IMR-90 (cell line): Measurements from ENCODE around the gene ARID3C. TPM values are rescaled to one million over a fixed set of nuclear protein-coding genes. Genes with fewer than 3 reads are reported as not detected.

Experiments
- ATAC-seq: fragments of 200-7000 bp; cut with Tn5 transposase; 2 replicates; pipeline ENCODE4 v1.9.1; 2020; ENCODE audit warnings: low read depth, mild to moderate bottlenecking, moderate library complexity
- BruUV-seq: library from RNA; stranded (reverse); fragments of 400-500 nt; replicated peaks from 2 replicates; lab custom pipeline; 2021; lab: Mats Ljungman, UMichigan
- CTCF ChIA-PET: fragments of 300-600 bp; formaldehyde crosslinking; extraction: SDS; loops from one replicate; lab custom pipeline; 2021; ENCODE audit warnings: antibody characterized with exemption; lab: Yijun Ruan, JAX
- POLR2A ChIA-PET: fragments of 300-600 bp; sonication (Branson Sonifier 250); formaldehyde crosslinking; loops from one replicate; lab custom pipeline; 2022; ENCODE audit warnings: antibody characterized with exemption; ENCODE audit not compliant: unreplicated experiment; lab: Charles Lee
- DNase-seq: peaks from one replicate; pipeline ENCODE4 v3.0.0; 2013
- H2AFZ ChIP-seq: replicated peaks from 2 replicates; pipeline ENCODE3; 2013; ENCODE audit warnings: low read length, mild to moderate bottlenecking; ENCODE audit not compliant: poor library complexity
- H2AK5ac ChIP-seq: 2 replicates; pipeline ENCODE4 v1.6.1; 2013; ENCODE audit warnings: low read depth, low read length, inconsistent platforms
- H2AK9ac ChIP-seq: replicated peaks from 2 replicates; pipeline ENCODE3; 2013; ENCODE audit warnings: mild to moderate bottlenecking, low read depth, low read length, moderate library complexity; ENCODE audit not compliant: poor library complexity
- H2BK120ac ChIP-seq: 2 replicates; pipeline ENCODE4 v1.6.1; 2013; ENCODE audit warnings: low read depth, low read length, inconsistent platforms
- H2BK15ac ChIP-seq: 3 replicates; pipeline ENCODE4 v1.6.1; 2013; ENCODE audit warnings: low read depth, low read length, inconsistent platforms
- H2BK20ac ChIP-seq: 2 replicates; pipeline ENCODE4 v1.6.1; 2013; ENCODE audit warnings: low read depth, mild to moderate bottlenecking, inconsistent platforms, low read length, moderate library complexity
- H2BK5ac ChIP-seq: 2 replicates; pipeline ENCODE4 v1.6.1; 2013; ENCODE audit warnings: mild to moderate bottlenecking, low read depth, low read length, inconsistent platforms; ENCODE audit not compliant: poor library complexity, severe bottlenecking
- H3K14ac ChIP-seq: replicated peaks from 2 replicates; pipeline ENCODE4 v1.6.1; 2013; ENCODE audit warnings: low read depth, low read length, inconsistent platforms
- H3K18ac ChIP-seq: 2 replicates; pipeline ENCODE4 v1.6.1; 2013; ENCODE audit warnings: low read depth, low read length, control low read depth
- H3K23ac ChIP-seq: 2 replicates; pipeline ENCODE4 v1.6.1; 2013; ENCODE audit warnings: low read depth, low read length, inconsistent platforms
- H3K27ac ChIP-seq: 2 replicates; pipeline ENCODE4 v1.5.1; 2013; ENCODE audit warnings: mild to moderate bottlenecking, control low read depth, low read length; ENCODE audit not compliant: insufficient read depth
- H3K27me3 ChIP-seq: 2 replicates; pipeline ENCODE4 v1.6.1; 2013; ENCODE audit warnings: low read length; ENCODE audit not compliant: control insufficient read depth, insufficient read depth
- H3K36me3 ChIP-seq: 2 replicates; pipeline ENCODE4 v1.6.1; 2013; ENCODE audit warnings: low read length, mixed read lengths; ENCODE audit not compliant: control insufficient read depth, insufficient read depth
- H3K4ac ChIP-seq: 2 replicates; pipeline ENCODE4 v1.6.1; 2013; ENCODE audit warnings: low read depth, low read length, inconsistent platforms
- H3K4me1 ChIP-seq: 2 replicates; pipeline ENCODE4 v1.6.1; 2013; ENCODE audit warnings: low read length, mixed read lengths; ENCODE audit not compliant: control insufficient read depth, insufficient read depth
- H3K4me2 ChIP-seq: 2 replicates; pipeline ENCODE4 v1.6.1; 2013; ENCODE audit warnings: low read depth, mild to moderate bottlenecking, control low read depth, low read length, moderate library complexity
- H3K4me3 ChIP-seq: 2 replicates; pipeline ENCODE4 v1.5.1; 2013; ENCODE audit warnings: low read depth, mild to moderate bottlenecking, control low read depth, low read length, moderate library complexity; ENCODE audit not compliant: insufficient read depth
- H3K56ac ChIP-seq: 2 replicates; pipeline ENCODE4 v1.6.1; 2013; ENCODE audit warnings: low read length, inconsistent platforms; ENCODE audit not compliant: insufficient read depth; ENCODE audit errors: extremely low read depth
- H3K79me1 ChIP-seq, 2 experiments: 2 replicates each; pipeline ENCODE4 v1.6.1; 2013; ENCODE audit warnings: low read length in 2 of 2, inconsistent platforms in 1 of 2, low read depth in 1 of 2
- H3K9ac ChIP-seq: 2 replicates; pipeline ENCODE4 v1.6.1; 2013; ENCODE audit warnings: low read depth, low read length, control low read depth
- H3K9me1 ChIP-seq: 2 replicates; pipeline ENCODE4 v1.6.1; 2013; ENCODE audit warnings: low read length, inconsistent platforms; ENCODE audit not compliant: insufficient read depth
- H3K9me3 ChIP-seq: 2 replicates; pipeline ENCODE4 v1.6.1; 2013; ENCODE audit warnings: low read length; ENCODE audit not compliant: control insufficient read depth, insufficient read depth
- H4K20me1 ChIP-seq: 2 replicates; pipeline ENCODE4 v1.6.1; 2013; ENCODE audit warnings: low read length, inconsistent platforms; ENCODE audit not compliant: insufficient read depth
- H4K5ac ChIP-seq: 2 replicates; pipeline ENCODE4 v1.6.1; 2013; ENCODE audit warnings: mild to moderate bottlenecking, low read depth, low read length, control low read depth
- H4K8ac ChIP-seq, 2 experiments: 2 replicates each; pipeline ENCODE4 v1.6.1; 2013; ENCODE audit warnings: low read depth in 2 of 2, low read length in 2 of 2, control low read depth in 1 of 2, inconsistent platforms in 1 of 2
- H4K91ac ChIP-seq: 2 replicates; pipeline ENCODE4 v1.6.1; 2013; ENCODE audit warnings: low read depth, low read length, inconsistent platforms; ENCODE audit not compliant: insufficient read depth
- BHLHE40 ChIP-seq: fragments of 150-350 bp; IDR thresholded peaks from 2 replicates; pipeline ENCODE4 v1.6.1; 2016; ENCODE audit warnings: mild to moderate bottlenecking, low read depth, low read length
- CEBPB ChIP-seq: IDR thresholded peaks from 2 replicates; pipeline ENCODE4 v1.6.1; 2012; ENCODE audit warnings: low read depth, low read length, improper control_type of control experiment
- CHD1 ChIP-seq: IDR thresholded peaks from 2 replicates; pipeline ENCODE4 v1.6.1; 2012; ENCODE audit warnings: low read depth, low read length, improper control_type of control experiment
- FOS ChIP-seq: fragments of 150-350 bp; IDR thresholded peaks from 2 replicates; pipeline ENCODE4 v1.6.1; 2016; ENCODE audit warnings: low read depth, low read length
- MAFK ChIP-seq: IDR thresholded peaks from 2 replicates; pipeline ENCODE4 v1.6.1; 2012; ENCODE audit warnings: low read depth, low read length, improper control_type of control experiment
- MAZ ChIP-seq: IDR thresholded peaks from 2 replicates; pipeline ENCODE4 v1.6.1; 2012; ENCODE audit warnings: low read depth, mild to moderate bottlenecking, low read length, improper control_type of control experiment, moderate library complexity, borderline replicate concordance
- MXI1 ChIP-seq: IDR thresholded peaks from 2 replicates; pipeline ENCODE4 v1.6.1; 2012; ENCODE audit warnings: low read depth, mild to moderate bottlenecking, low read length, moderate library complexity, borderline replicate concordance
- NFE2L2 ChIP-seq: fragments of 150-350 bp; IDR thresholded peaks from 2 replicates; pipeline ENCODE4 v1.6.1; 2016; ENCODE audit warnings: low read depth, mild to moderate bottlenecking, low read length
- POLR2A ChIP-seq: IDR thresholded peaks from 2 replicates; pipeline ENCODE4 v1.6.1; 2012; ENCODE audit warnings: mild to moderate bottlenecking, low read depth, low read length
- RAD21 ChIP-seq: IDR thresholded peaks from 2 replicates; pipeline ENCODE4 v1.6.1; 2012; ENCODE audit warnings: low read length, improper control_type of control experiment
- RCOR1 ChIP-seq: IDR thresholded peaks from 2 replicates; pipeline ENCODE4 v1.6.1; 2012; ENCODE audit warnings: mild to moderate bottlenecking, low read length, improper control_type of control experiment; ENCODE audit not compliant: insufficient replicate concordance
- RFX5 ChIP-seq: IDR thresholded peaks from 2 replicates; pipeline ENCODE4 v1.8.0; 2012; ENCODE audit warnings: low read depth, mild to moderate bottlenecking, low read length, moderate library complexity
- SMC3 ChIP-seq: fragments of 150-350 bp; IDR thresholded peaks from 2 replicates; pipeline ENCODE4 v1.6.1; 2016; ENCODE audit warnings: low read depth, mild to moderate bottlenecking, antibody characterized with exemption, low read length, moderate library complexity
- USF2 ChIP-seq: fragments of 150-350 bp; IDR thresholded peaks from 2 replicates; pipeline ENCODE4 v1.6.1; 2017; ENCODE audit warnings: mild to moderate bottlenecking, antibody characterized with exemption, low read length, low read depth
- WGBS, 2 experiments: methylation state at CpG; one replicate each; pipeline versions ENCODE4 v1.1.5 to v1.1.7; 2013; ENCODE audit warnings: missing lambda C conversion rate in 2 of 2; ENCODE audit not compliant: insufficient read length in 1 of 2; ENCODE audit errors: extremely low coverage in 2 of 2; 5-methylcytosine and 5-hydroxymethylcytosine counted together
- dilution Hi-C: fragments of 300-500 bp; cut with HindIII; formaldehyde crosslinking; loops from one replicate; pipeline ENCODE4 v1.14.3; 2018; ENCODE audit warnings: low sequenced_read_pairs; ENCODE audit not compliant: unreplicated experiment
- in situ Hi-C: fragments of 300-500 bp; cut with MboI; formaldehyde crosslinking; loops from 3 replicates; pipeline ENCODE4 v1.14.3; 2019; ENCODE audit warnings: low sequenced_read_pairs, inconsistent platforms, mixed read lengths
- intact Hi-C: fragments of 100-400 bp; cut with micrococcal nuclease; formaldehyde crosslinking; loops from 2 replicates; pipeline ENCODE4 v1.10.0; 2022
- polyA plus RNA-seq, 3 experiments: library from polyadenylated mRNA; depleted of rRNA; stranded (reverse); fragments of >200 nt; gene quantifications; 2 replicates each; pipeline ENCODE4 v1.2.3, GENCODE V29; 2012; ENCODE audit warnings: low replicate concordance in 1 of 3
- total RNA-seq: library from RNA; depleted of rRNA; stranded (reverse); fragments of >200 nt; gene quantifications from 2 replicates; pipeline ENCODE4 v1.2.3, GENCODE V29; 2012
- TF ChIP-seq, protein P1 (sequence below): conservative IDR thresholded peaks from 2 replicates; pipeline ENCODE4 v1.5.1; 2012; ENCODE audit warnings: mild to moderate bottlenecking, low read depth, low read length, improper control_type of control experiment
- TF ChIP-seq, protein P2 (sequence below): fragments of 150-350 bp; IDR thresholded peaks from 2 replicates; pipeline ENCODE4 v1.6.1; 2016; ENCODE audit warnings: low read depth, mild to moderate bottlenecking, low read length, moderate library complexity, borderline replicate concordance

ARID3C gene
- total and polyA plus RNA-seq, 2 of the 4 experiments (the other 2 are of a cell fraction): 0.07 TPM; not detected in 1

DNA sequence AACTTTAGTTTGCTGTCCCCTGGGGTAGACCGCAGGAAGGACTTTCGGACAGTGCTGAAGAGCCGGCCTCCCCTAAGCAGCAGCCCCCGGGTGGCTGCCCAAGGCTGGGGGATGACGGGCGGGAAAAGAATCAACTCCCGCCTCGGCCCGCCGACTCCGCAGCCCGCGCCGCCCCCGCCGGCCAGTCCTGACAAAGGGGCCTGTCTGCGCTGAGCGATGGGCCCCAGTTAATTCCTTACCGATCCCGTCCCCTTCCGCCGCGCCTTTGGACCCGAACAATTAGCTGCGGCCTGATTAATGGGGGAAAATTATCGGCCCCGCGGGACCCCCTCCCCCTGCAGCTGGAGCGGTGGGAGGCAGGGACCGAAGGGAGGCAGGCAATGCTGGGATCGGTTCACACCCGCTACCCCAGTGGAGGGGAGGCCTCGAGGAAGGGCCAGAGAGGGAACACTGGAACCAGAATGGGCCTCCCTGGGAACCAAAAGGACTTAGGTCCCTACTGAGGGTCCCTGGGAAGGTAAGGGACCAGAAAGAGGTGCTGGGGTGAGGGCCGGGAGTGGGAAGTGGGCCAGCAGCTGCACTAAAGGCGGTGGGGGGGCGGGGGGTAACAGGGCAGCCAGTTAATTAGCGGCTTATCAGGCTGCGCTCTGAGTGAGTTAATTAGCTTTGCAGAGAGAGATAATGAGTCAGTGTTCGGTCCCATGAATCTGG lies 4.2 kb downstream of the ARID3C start:
- ChIA-PET CTCF (no interaction called here), POLR2A (no interaction called here)
- no peak overlapping the region for H3K4me3 ChIP-seq
- no peak overlapping the region for H3K14ac ChIP-seq
- no peak overlapping the region for H4K5ac ChIP-seq
- DNase-seq: no peak
- no peak overlapping the region for H4K91ac ChIP-seq
- H2AK9ac ChIP-seq: no peak overlapping the region
- H3K4me1 ChIP-seq: peaks cover 3% of the 10 kb centered on the region; the same call in 1 of the 2 replicates
- no peaks in the 10 kb centered on the region for H3K36me3 ChIP-seq
- TF ChIP-seq RAD21 (no peak), MAFK (no peak), MAZ (no peak), POLR2A (no peak), BHLHE40 (no peak), FOS (no peak), CHD1 (no peak), SMC3 (no peak), MXI1 (no peak), USF2 (no peak), CEBPB (no peak), NFE2L2 (no peak), RFX5 (no peak), RCOR1 (no peak)
- TF ChIP-seq, protein P1, sequence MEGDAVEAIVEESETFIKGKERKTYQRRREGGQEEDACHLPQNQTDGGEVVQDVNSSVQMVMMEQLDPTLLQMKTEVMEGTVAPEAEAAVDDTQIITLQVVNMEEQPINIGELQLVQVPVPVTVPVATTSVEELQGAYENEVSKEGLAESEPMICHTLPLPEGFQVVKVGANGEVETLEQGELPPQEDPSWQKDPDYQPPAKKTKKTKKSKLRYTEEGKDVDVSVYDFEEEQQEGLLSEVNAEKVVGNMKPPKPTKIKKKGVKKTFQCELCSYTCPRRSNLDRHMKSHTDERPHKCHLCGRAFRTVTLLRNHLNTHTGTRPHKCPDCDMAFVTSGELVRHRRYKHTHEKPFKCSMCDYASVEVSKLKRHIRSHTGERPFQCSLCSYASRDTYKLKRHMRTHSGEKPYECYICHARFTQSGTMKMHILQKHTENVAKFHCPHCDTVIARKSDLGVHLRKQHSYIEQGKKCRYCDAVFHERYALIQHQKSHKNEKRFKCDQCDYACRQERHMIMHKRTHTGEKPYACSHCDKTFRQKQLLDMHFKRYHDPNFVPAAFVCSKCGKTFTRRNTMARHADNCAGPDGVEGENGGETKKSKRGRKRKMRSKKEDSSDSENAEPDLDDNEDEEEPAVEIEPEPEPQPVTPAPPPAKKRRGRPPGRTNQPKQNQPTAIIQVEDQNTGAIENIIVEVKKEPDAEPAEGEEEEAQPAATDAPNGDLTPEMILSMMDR: no peak
- TF ChIP-seq, protein P2, sequence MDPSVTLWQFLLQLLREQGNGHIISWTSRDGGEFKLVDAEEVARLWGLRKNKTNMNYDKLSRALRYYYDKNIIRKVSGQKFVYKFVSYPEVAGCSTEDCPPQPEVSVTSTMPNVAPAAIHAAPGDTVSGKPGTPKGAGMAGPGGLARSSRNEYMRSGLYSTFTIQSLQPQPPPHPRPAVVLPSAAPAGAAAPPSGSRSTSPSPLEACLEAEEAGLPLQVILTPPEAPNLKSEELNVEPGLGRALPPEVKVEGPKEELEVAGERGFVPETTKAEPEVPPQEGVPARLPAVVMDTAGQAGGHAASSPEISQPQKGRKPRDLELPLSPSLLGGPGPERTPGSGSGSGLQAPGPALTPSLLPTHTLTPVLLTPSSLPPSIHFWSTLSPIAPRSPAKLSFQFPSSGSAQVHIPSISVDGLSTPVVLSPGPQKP: no peak
- intact Hi-C loops (no loop called here), dilution Hi-C loops (no loop called here), in situ Hi-C loops (no loop called here)
- H4K8ac ChIP-seq: no peak overlapping the region
- H4K20me1 ChIP-seq: no peaks in the 10 kb centered on the region; the same call in 1 of the 2 replicates
- no TSS peak for BruUV-seq
- peaks cover 4 to 6% of the 10 kb centered on the region in 2 experiments; a peak in 3 of 4 replicates for H3K79me1 ChIP-seq
- no peak overlapping the region for H3K18ac ChIP-seq
- no peak for ATAC-seq
- peaks cover 12% of the 10 kb centered on the region for H3K9me1 ChIP-seq
- H2AFZ ChIP-seq: no peak overlapping the region
- no peak overlapping the region for H3K56ac ChIP-seq
- H3K23ac ChIP-seq: no peak overlapping the region
- H2AK5ac ChIP-seq: no peak overlapping the region
- H3K27me3 ChIP-seq: peaks cover 68% of the 10 kb centered on the region
- H2BK15ac ChIP-seq: no peak overlapping the region
- no peaks in the 10 kb centered on the region for H3K9me3 ChIP-seq
- no peak overlapping the region for H2BK5ac ChIP-seq
- WGBS, 2 experiments: 8% methylated on average over 15 of the region's 39 CpGs; no CpG with 5 or more reads in 1 of the 2 experiments
- no peak overlapping the region for H3K4ac ChIP-seq
- no peak overlapping the region for H3K9ac ChIP-seq
- H3K27ac ChIP-seq: no peak overlapping the region
- no peak overlapping the region for H3K4me2 ChIP-seq
- no peak overlapping the region for H2BK120ac ChIP-seq
- H2BK20ac ChIP-seq: no peak overlapping the region
